SH-SY5Y (cell line): ENCODE data around the gene CACNG4.

Source experiments
- GATA2 ChIP-seq: IDR thresholded peaks from 2 replicates; pipeline ENCODE4 v1.6.1; 2011; ENCODE audit warnings: mild to moderate bottlenecking, low read depth, low read length
- GATA3 ChIP-seq: IDR thresholded peaks from 2 replicates; pipeline ENCODE4 v1.6.1; 2011; ENCODE audit warnings: low read depth, mild to moderate bottlenecking, low read length, moderate library complexity

GRCh38 chr17:67080804-67081203, 116.3 kb downstream of the CACNG4 start:
- TF ChIP-seq GATA3 (no peak), GATA2 (no peak)
